ENCODE results near the gene DIP2C.

Gene DIP2C

GRCh38 chr10:389261-389790 is 300.1 kb downstream of the DIP2C start:
- in situ Hi-C loops (cut with MboI; ENCODE audit: low sequenced_read_pairs, unreplicated experiment) = no loop called here
- no peak for TF ChIP-seq CTCF (IDR thresholded peaks at IDR 0.05; ENCODE audit: borderline replicate concordance, control extremely low read depth, extremely low read depth, insufficient read depth, missing control alignments)
- DNase-seq (ENCODE audit: low spot score) = no peak

- no peak for TF ChIP-seq CTCF (IDR thresholded peaks at IDR 0.05; ENCODE audit: borderline replicate concordance, control extremely low read depth, extremely low read depth, insufficient read depth, missing control alignments)
Measured at GRCh38 chr10:388661-389045, 300.8 kb downstream of the DIP2C start.

GRCh38 chr10:387909-388660 is 301.4 kb downstream of the DIP2C start:
- in situ Hi-C loops (cut with MboI; ENCODE audit: low sequenced_read_pairs, unreplicated experiment) = no loop called here
- no peak for DNase-seq (ENCODE audit: low spot score)
- TF ChIP-seq CTCF (IDR thresholded peaks at IDR 0.05; ENCODE audit: borderline replicate concordance, control extremely low read depth, extremely low read depth, insufficient read depth, missing control alignments) = no peak

More at GRCh38 chr10:388661-389045, 300.8 kb downstream of the DIP2C start:
- DNase-seq (ENCODE audit: low spot score) = no peak
- in situ Hi-C loops (cut with MboI; ENCODE audit: low sequenced_read_pairs, unreplicated experiment) = no loop called here

- no peak for DNase-seq (ENCODE audit: low spot score)
- no peak for TF ChIP-seq CTCF (IDR thresholded peaks at IDR 0.05; ENCODE audit: borderline replicate concordance, control extremely low read depth, extremely low read depth, insufficient read depth, missing control alignments)
- in situ Hi-C loops (cut with MboI; ENCODE audit: low sequenced_read_pairs, unreplicated experiment) = no loop called here
Measured at GRCh38 chr10:387593-387891, 301.9 kb downstream of the DIP2C start.

- in situ Hi-C loops (cut with MboI; ENCODE audit: low sequenced_read_pairs, unreplicated experiment) = no loop called here
- no peak for DNase-seq (ENCODE audit: low spot score)
- no peak for TF ChIP-seq CTCF (IDR thresholded peaks at IDR 0.05; ENCODE audit: borderline replicate concordance, control extremely low read depth, extremely low read depth, insufficient read depth, missing control alignments)
Measured at GRCh38 chr10:386771-387592, 302.5 kb downstream of the DIP2C start.

- no peak for TF ChIP-seq CTCF (IDR thresholded peaks at IDR 0.05; ENCODE audit: borderline replicate concordance, control extremely low read depth, extremely low read depth, insufficient read depth, missing control alignments)
- no peak for DNase-seq (ENCODE audit: low spot score)
- in situ Hi-C loops (cut with MboI; ENCODE audit: low sequenced_read_pairs, unreplicated experiment) = no loop called here
Measured at GRCh38 chr10:385571-386300, 303.7 kb downstream of the DIP2C start.

Data from GM13976 (cell line).